GM23338 (cell line): ENCODE data around the gene LMOD3.

Experiments
- EZH2 ChIP-seq: fragments of 200-600 bp; sonication (generic); IDR thresholded peaks from one replicate; pipeline ENCODE4 v1.8.0; 2017; ENCODE audit warnings: antibody characterized with exemption, mild to moderate bottlenecking, low read depth; ENCODE audit not compliant: unreplicated experiment
- POLR2AphosphoS5 ChIP-seq: IDR thresholded peaks from 2 replicates; pipeline ENCODE4 v1.6.1; 2016; ENCODE audit warnings: antibody characterized with exemption, low read depth
- TF ChIP-seq, protein P1 (sequence below), 2 experiments: fragments of 200-600 bp in 1 of 2; sonication (generic) in 1 of 2; conservative IDR thresholded peaks; 2 replicates each; pipeline versions ENCODE4 v1.5.1 to v1.6.1; 2016 to 2017; ENCODE audit warnings: antibody characterized with exemption in 2 of 2, low read depth in 2 of 2, mild to moderate bottlenecking in 2 of 2, moderate library complexity in 1 of 2

DNA sequence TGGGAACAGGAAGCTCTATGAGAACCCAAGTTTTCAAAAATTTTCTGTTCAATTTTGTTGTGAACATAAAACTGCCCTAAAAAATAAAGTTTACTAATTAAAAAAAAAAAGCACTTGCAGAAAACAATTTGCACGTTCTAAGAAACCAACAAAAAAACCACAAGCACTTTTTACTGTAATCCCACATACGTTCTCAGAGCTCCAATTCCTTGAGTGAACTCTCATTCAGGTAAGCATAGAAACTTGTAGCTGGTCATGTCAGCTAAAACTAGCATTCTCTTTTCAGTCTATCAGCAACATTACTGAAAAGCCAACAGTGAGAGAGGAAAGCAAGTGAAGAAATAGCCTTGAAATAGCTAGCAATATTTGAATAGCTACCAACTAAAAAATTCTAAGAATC lies 58.8 kb downstream of the LMOD3 start:
- TF ChIP-seq, protein P1, sequence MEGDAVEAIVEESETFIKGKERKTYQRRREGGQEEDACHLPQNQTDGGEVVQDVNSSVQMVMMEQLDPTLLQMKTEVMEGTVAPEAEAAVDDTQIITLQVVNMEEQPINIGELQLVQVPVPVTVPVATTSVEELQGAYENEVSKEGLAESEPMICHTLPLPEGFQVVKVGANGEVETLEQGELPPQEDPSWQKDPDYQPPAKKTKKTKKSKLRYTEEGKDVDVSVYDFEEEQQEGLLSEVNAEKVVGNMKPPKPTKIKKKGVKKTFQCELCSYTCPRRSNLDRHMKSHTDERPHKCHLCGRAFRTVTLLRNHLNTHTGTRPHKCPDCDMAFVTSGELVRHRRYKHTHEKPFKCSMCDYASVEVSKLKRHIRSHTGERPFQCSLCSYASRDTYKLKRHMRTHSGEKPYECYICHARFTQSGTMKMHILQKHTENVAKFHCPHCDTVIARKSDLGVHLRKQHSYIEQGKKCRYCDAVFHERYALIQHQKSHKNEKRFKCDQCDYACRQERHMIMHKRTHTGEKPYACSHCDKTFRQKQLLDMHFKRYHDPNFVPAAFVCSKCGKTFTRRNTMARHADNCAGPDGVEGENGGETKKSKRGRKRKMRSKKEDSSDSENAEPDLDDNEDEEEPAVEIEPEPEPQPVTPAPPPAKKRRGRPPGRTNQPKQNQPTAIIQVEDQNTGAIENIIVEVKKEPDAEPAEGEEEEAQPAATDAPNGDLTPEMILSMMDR (conservative IDR thresholded peaks at IDR 0.05; ENCODE audit: low read depth in 2 of 2) = no peak
- TF ChIP-seq EZH2 (no peak), POLR2AphosphoS5 (no peak)
